ENCODE data around the gene CHRNA5. TPM values are rescaled to one million over a fixed set of nuclear protein-coding genes. Genes with fewer than 3 reads are reported as not detected.

Gene CHRNA5
- total and polyA plus RNA-seq, 10 donors: 0.11 to 2.2 (median 0.55) TPM

DNA sequence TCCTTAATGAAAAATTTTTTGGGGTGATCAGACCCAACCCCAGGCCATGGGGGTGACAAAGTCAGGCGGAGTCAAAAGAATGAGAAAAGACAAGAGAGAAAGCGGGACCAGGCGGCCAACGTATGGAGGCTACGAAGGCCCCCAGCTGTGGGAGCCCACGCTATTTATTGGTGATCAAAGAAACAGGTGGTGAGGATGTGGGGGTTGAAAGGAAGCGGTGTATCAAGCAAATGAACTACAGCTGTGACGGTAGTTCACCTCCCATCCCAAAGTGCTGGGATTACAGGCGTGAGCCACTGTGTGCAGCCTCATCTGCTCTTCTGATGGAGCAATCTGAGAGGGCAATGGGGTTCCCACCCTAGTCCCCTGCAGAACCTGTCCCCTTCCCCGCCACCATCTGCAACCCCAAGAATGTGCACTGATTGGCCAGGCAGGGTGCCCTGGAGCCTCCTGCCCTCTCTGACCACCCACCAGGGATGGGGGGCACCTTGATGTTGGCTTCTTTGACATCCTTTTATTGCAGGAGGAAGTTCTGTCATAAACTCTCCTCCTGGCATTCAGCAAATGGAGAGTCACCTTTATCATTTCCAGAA, 56.6 kb downstream of the CHRNA5 start:
- no peak for DNase-seq
- intact Hi-C loops (cut with DNase I; ENCODE audit: low total_unique reads): no loop called here
- Histone ChIP-seq H3K27ac (no peak overlapping the region), H3K36me3 (no peaks in the 10 kb centered on the region), H3K27me3 (replicated peaks in 1 of 7) (peaks cover 0 to 73% (median 39%) of the 10 kb centered on the region in 7 donors), H3K9me3 (no peaks in the 10 kb centered on the region), H3K4me1 (peaks cover 10 to 25% (median 19%) of the 10 kb centered on the region in 6 donors), H3K4me3 (no peak overlapping the region)
- 68 to 85% (median 72%) methylated on average over 10 of the region's 10 CpGs for WGBS, 5 donors
- TF ChIP-seq POLR2AphosphoS5 (IDR thresholded peaks at IDR 0.05) (no peak), POLR2A (IDR thresholded peaks at IDR 0.05) (no peak)
- TF ChIP-seq, protein P1, sequence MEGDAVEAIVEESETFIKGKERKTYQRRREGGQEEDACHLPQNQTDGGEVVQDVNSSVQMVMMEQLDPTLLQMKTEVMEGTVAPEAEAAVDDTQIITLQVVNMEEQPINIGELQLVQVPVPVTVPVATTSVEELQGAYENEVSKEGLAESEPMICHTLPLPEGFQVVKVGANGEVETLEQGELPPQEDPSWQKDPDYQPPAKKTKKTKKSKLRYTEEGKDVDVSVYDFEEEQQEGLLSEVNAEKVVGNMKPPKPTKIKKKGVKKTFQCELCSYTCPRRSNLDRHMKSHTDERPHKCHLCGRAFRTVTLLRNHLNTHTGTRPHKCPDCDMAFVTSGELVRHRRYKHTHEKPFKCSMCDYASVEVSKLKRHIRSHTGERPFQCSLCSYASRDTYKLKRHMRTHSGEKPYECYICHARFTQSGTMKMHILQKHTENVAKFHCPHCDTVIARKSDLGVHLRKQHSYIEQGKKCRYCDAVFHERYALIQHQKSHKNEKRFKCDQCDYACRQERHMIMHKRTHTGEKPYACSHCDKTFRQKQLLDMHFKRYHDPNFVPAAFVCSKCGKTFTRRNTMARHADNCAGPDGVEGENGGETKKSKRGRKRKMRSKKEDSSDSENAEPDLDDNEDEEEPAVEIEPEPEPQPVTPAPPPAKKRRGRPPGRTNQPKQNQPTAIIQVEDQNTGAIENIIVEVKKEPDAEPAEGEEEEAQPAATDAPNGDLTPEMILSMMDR (IDR thresholded peaks at IDR 0.05 in 8 of 11, conservative IDR thresholded peaks at IDR 0.05 in 3 of 11): no peak

DNA sequence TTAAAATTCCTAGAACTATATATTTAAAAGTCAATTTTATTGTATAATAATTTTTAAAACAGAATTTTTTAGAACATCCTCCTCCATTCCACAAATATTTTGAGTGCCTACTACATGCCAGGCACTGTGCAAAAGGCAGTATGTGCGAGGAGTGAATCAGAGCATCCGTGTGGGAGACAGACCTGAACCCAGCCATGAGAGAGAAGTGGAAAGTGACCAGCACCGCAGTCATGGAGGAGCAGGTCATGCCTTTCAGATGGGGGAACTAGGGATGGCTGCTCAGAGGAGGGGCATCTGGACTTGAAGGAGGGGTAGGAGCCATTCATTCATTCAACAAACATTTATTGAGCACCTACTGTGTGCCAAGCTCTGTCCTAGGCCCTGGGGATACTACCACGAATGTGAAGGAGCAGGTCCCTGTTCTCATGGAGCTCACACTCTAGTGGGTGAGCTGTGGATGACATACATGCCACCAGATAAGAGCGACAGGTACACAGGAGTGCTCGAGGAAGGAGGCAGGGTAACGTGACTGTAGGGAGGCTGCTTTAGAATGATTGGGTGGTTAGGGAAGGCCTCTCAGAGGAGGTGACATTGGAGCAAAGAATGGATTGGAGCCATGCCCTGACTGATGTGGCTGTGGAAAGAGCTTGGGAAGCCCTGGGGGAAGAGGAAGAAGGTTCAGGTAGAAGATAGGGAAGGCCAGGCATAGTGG, 58.6 kb downstream of the CHRNA5 start:
- Histone ChIP-seq H3K27ac (no peak overlapping the region), H3K4me3 (no peak overlapping the region), H3K36me3 (no peaks in the 10 kb centered on the region), H3K4me1 (peaks cover 10 to 20% (median 17%) of the 10 kb centered on the region in 6 donors), H3K27me3 (replicated peaks in 1 of 7) (peaks cover 0 to 74% (median 35%) of the 10 kb centered on the region in 7 donors), H3K9me3 (no peaks in the 10 kb centered on the region)
- DNase-seq: no peak
- WGBS, 5 donors: 82 to 90% (median 86%) methylated on average over 7 of the region's 7 CpGs
- TF ChIP-seq, protein P1 (IDR thresholded peaks at IDR 0.05 in 8 of 11, conservative IDR thresholded peaks at IDR 0.05 in 3 of 11): no peak
- TF ChIP-seq POLR2A (IDR thresholded peaks at IDR 0.05) (no peak), POLR2AphosphoS5 (IDR thresholded peaks at IDR 0.05) (no peak)
- intact Hi-C loops (cut with DNase I; ENCODE audit: low total_unique reads): no loop called here

DNA sequence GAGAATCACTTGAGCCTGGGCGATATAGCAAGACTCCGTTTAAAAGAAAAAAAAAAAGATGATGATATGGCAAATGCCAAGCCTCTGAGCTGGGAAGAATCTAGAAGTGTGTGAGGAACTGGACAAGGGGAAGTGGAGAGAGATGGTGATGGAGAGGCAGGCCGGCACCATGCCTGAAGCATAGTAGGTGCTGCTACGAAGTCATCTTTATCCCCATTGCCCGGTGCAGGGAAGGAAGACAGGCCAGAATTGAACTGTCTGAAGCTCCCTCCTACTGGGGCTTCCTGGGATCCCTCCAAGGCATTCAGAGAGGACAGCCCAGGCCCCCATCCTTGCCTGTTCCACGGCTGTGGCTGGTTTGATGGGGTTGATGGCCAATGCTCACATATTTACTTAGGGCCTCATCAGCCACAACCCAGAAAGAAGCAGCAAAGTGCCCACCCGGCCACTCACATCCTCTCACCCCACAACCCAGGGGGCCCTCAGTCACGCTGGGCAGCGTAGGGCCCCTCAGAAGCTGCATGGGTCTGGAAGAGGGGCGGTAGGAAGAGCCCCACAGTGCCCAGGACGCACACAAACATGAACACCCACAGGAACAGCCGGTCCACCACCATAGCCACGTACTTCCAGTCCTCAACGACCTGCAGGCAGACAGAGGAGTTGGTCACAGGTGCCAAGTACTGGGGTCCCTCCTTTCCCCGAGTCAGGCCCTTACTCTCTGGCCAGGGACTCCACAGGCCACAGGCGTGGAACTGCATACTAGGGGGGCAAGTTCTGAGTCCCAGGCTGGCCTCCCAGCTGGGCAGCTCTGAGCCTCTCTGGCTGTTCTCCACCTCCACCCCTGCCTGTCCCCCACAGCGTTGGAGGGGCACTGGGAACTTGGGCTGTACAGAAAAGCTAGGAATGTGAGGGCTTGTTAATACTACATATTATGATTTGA, 59.6 kb downstream of the CHRNA5 start:
- intact Hi-C loops (cut with DNase I; ENCODE audit: low total_unique reads): no loop called here
- Histone ChIP-seq H3K9me3 (no peaks in the 10 kb centered on the region), H3K27ac (no peak overlapping the region), H3K4me1 (peaks cover 9 to 15% (median 13%) of the 10 kb centered on the region in 6 donors), H3K27me3 (replicated peaks in 1 of 7) (peaks cover 0 to 68% (median 25%) of the 10 kb centered on the region in 7 donors), H3K4me3 (no peak overlapping the region), H3K36me3 (no peaks in the 10 kb centered on the region)
- TF ChIP-seq POLR2A (IDR thresholded peaks at IDR 0.05) (no peak), POLR2AphosphoS5 (IDR thresholded peaks at IDR 0.05) (no peak)
- TF ChIP-seq, protein P1 (IDR thresholded peaks at IDR 0.05 in 8 of 11, conservative IDR thresholded peaks at IDR 0.05 in 3 of 11): no peak
- WGBS, 5 donors: 74 to 83% (median 81%) methylated on average over 16 to 17 of the region's 17 CpGs
- no peak for DNase-seq

Data from spleen (tissue), 11 donors.